Activated CD4-positive, alpha-beta T cell treated with anti-CD3 and anti-CD28 coated beads, Interleukin-2, Interleukin-4, amounts not matched to agents 100 ng/mL and 50 ng/mL, durations not matched to agents 16 hours and 8 hours (primary cell): Measurements from ENCODE around the gene PHKG1.
"Not testable (repeated sequence)": the region's sequence is repeated elsewhere in the genome, so short reads cannot be mapped to it uniquely, and the experiment has no call there.

Experiments
- DNase-seq: peaks from one replicate; pipeline ENCODE4 v3.0.0-alpha.2; 2020; ENCODE audit warnings: low spot score

PHKG1 gene

DNA sequence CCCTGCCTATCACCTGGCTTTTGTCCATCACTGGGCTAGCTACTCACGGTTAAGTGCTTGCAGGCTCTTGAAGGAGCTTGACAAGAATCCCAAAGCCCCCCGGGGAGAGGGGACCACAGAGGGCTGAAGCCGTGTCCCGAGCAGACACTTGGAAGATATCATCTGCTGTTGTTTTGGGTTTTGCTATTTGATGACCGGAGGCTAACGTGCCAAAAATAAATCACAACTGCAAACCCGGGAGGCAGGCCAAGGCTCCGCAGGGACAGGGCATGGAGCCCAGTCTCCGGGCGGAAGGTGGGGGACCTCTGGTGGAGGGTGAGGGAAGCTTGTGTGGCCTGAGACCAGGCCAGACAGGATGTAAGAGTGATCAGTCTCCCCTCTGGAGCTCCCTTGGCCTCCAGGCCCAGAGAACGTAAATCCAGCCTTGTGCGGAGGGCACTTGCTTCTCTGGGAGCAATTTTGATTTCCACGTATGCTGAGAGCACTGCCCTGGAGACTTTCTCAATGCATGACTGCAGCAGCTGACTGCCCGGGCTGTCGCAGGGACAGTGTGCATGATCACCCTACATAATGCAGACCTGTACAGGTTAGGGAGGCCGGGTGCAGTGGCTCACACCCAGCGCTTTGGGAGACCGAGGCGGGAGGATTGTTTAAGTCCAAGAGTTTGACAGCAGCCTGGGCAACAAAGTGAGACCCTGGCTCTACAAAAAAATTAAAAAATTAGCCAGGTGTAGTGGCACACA, at the start of gene PHKG1:
Gene PHKG1, minus strand, starts transcription at position 164 of the 743 bp plus-strand sequence. CDS start 4,011 bp downstream, outside the sequence.
- DNase-seq: no peak

GRCh38 chr7:56131062-56131461, 38.3 kb upstream of the PHKG1 start:
- not testable (repeated sequence) for DNase-seq

DNA sequence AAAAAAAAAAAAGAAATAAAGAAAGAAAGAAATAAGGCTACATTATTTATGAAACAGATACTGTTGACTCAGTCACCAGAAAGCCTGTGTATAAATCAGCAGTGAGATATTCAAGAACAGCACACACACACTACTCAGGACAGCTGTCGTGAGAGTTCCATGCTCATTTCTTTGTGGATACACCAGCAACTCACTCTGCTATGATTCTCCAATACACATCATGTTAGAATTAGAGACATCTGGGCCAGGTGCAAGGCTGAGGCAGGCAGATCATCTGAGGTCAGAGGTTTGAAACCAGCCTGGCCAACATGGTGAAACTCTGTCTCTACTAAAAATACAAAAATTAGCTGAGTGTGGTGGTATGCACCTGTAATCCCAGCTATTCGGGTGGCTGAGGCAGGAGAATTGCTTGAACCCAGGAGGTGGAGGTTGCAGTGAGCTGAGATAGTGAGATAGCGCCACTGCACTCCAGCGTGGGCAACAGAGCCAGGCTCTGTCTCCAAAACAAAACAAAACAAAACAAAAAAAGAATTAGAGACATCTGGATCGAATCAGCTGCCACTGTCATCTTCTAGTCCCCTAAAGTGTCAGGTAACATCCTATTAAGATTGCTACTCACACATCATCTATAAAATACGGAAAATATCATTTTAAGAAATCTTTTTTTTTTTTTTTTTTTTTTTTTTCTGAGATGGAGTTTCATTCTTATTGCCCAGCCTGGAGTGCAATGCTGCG, 34.7 kb upstream of the PHKG1 start:
- DNase-seq: no peak

GRCh38 chr7:56125831-56126230, 33.1 kb upstream of the PHKG1 start:
- DNase-seq: no peak

GRCh38 chr7:56124981-56125380, 32.2 kb upstream of the PHKG1 start:
- DNase-seq: no peak

- DNase-seq: no peak
These were observed 28.7 kb upstream of the PHKG1 start for GRCh38 chr7:56121440-56121839.

- DNase-seq: no peak
These were observed 23.2 kb upstream of the PHKG1 start, which contains the start of gene NUPR2 for GRCh38 chr7:56115852-56116538. TSS of gene NUPR2 (minus strand) at chr7:56116417. CDS start at chr7:56116314, 103 bp downstream.

DNA sequence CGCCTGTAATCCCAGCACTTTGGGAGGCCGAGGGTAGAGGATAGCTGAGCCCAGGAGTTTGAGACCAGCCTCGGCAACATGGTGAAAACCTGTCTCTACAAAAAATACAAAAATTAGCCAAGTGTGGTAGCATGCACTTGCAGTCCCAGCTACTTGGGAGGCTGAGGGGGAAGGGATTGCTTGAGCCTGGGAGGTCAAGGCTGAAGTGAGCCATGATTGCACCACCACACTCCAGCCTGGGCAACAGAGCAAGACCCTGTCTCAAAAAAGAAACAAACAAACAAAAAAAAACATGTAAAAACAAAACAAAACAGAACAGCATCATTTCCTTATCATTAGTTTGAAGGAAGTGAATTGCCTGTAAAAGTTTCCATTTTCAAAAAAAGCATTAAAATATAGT, 19.5 kb upstream of the PHKG1 start:
- DNase-seq: not testable (repeated sequence)

DNA sequence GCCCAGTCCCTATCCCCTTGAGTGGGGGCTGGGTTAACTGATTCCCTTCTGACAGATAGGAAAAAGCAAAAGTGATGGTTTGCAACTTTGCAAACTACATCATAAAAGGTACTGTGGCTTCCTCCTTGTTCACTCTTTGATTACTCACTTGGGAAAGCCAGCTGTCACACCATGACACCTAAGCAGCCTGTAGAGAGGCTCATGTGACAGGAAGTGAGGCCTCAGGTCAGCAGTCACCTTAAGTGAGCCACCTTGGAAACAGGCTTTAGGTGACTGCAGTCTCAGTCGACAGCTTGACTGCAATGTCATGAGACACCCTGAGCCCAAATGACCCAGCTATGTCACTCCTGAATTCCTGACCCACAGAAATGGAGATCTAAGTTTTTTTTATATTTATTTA, 17.9 kb upstream of the PHKG1 start:
- DNase-seq: no peak

DNA sequence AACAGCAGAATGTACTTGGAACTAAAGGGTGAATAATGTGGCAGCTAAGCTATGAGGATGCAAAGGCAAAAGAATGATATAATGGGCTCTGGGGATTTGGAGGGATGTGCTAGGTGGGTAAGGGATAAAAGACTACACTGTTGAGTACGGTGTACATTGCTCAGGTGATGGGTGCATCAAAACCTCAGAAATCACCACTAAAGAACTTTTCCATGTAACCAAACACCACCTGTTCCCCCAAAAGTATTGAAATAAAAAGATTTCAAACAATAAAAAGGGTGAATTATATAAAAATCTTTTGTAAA, 15.2 kb upstream of the PHKG1 start:
- no peak for DNase-seq

- peak; percentile 98 for DNase-seq
These were observed 13.6 kb upstream of the PHKG1 start, which contains the start of gene CHCHD2 for GRCh38 chr7:56106108-56107073. TSS of gene CHCHD2 (minus strand) at chr7:56106476. CDS start at chr7:56106413, 63 bp downstream.

- DNase-seq: peak; percentile 51
These were observed 12.8 kb upstream of the PHKG1 start for GRCh38 chr7:56105508-56105907.

- not testable (repeated sequence) for DNase-seq
These were observed 11.4 kb upstream of the PHKG1 start for GRCh38 chr7:56104138-56104537.

GRCh38 chr7:56099653-56100052, 6.9 kb upstream of the PHKG1 start:
- no peak for DNase-seq

DNA sequence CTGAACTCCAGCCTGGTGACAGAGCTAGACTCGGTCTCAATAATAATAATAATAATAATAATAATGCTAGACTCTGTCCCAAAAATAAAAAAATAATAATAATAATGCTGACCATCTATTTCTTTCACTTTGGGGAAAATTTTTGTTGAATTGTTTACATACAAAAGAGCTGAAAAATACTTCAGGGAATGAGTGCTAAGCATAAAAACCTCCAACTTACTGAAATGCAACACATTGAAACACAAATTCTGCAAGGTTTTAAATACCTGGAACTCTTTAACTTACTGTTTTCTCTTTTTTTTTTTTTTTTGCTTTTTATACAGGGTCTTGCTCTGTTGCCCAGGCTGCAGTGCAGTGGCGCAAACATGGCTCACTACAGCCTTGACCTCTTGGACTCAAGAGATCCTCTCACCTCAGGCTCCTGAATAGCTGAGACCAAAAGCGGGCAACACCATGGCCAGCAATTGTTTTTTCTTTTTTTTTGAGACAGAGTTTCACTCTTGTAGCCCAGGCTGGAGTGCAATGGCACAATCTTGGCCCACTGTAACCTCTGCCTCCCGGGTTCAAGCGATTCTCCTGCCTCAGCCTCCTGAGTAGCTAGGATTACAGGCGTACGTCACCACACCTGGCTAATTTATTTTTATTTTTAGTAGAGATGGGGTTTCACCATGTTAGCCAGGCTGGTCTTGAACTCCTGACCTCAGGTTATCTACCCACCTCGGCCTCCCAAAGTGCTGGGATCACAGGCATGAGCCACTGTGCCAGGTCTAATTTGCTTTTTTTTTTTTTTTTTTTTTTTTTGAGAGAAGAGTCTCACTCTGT, 5.6 kb upstream of the PHKG1 start:
- not testable (repeated sequence) for DNase-seq

DNA sequence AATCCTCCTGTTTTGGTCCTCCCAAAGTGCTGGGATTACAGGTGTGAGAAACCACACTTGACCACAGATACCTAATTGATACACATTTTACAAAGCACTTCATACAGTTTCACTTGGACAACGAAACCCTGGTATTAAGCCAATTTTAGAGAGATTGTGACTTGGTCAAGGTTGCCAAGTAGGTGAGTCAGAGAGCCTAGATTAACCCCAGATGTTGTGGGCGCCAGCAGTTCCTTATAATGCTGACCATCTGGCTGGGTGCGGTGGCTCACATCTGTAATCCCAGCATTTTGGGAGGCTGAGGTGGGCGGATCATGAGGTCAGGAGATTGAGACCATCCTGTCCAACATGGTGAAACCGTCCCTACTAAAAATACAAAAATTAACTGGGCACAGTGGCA, 4.9 kb upstream of the PHKG1 start:
- no peak for DNase-seq

DNA sequence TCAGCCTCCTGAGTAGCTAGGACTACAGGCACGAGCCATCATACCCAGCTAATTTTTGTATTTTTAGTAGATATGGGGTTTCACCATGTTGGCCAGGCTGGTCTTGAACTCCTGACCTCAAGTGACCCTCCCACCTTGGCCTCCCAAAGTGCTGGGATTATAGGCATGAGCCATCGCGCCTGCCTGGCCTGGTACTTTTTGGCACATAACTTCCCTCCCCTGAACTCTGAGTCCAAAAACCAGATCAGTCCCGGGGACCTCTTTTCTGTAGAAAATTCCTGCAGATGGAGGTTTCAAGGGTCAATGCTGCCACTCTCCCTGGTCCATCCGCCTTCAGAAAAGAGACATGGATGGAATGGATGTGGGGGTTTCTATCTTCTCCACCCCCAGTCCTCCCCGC, 364 bp downstream of the PHKG1 start:
- DNase-seq: not testable (repeated sequence)

DNA sequence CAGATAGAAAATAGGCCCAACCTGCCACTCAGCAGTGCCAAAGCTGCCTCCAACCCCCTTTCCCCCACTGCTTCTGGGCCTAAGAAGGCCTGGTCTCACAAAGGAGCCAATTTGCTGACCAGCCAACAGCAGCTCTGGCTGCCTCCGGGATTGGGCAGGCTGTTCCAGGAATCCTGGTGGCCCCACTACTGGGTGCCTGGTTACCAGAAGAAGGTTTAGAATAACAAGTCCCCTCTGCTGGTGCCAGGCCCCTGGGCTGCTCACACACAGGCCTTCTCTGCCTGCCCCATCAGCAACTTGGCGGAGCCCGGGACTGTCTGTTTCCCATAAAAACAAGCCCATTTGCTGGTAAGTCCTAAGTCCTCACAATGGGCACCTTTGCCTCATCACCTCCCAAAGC, 1.2 kb downstream of the PHKG1 start:
- no peak for DNase-seq

DNA sequence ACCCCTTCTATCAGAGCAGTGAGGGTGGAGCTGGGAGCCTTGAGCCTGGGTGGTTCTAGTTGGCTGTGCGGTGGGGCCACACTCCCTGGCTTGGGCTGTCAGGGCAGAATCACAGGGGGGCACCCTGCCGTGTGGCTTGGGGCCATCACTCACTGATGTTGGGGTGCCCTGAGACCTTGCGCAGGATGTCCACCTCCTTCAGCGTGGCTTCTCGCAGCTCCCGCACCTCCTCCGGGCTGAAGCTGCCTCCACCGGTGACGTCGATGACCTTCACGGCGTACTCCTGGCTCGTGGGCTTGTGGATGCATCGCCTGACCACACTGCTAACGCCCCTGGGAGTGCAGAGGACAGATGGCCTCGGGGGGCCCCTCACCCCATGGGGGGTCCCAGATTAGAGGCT, 5.3 kb downstream of the PHKG1 start:
- no peak for DNase-seq

DNA sequence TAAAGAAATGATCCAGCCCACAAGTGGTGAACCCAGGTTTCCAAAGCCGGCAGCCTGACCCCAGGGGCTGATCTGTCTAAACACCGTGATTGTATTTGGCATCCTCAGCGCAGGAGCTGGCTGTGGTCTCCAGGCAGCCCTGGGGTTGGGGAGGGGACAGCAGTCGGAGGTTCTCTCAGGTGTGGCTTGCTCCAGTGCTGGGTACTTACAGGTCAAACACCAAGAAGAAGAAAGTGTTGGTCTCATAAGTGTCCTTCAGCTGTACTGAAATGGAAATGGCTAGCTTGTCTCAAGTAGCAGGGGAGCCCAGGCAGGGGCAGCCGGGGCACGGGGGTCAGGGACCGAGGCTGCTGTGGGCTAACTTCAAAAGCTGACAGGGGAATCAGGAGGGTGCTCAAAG, 6.0 kb downstream of the PHKG1 start:
- no peak for DNase-seq
